Heart left ventricle (tissue), 13 donors: ENCODE data around the gene LYSET.

Source experiments
- CTCF ChIP-seq, 12 donors: fragments of 200-600 bp; sonication (generic) in 4 of 12; IDR thresholded peaks; one replicate each; pipeline versions ENCODE4 v1.5.0 to v1.8.0; 2018 to 2022; ENCODE audit warnings: antibody characterized with exemption in 12 of 12, mild to moderate bottlenecking in 5 of 12
- POLR2A ChIP-seq, 2 donors: fragments of 450-650 bp; IDR thresholded peaks; one replicate each; pipeline ENCODE4 v1.6.1; 2017; ENCODE audit warnings: antibody characterized with exemption in 2 of 2, mild to moderate bottlenecking in 2 of 2, moderate library complexity in 2 of 2
- donor health status: ischemic (EF 13 %, LVEDD 7.1; RV severe dilation, severe dysfunction).
- donor health status: DM: no; HTN: yes; CAD: no.
- donor health status: DM: no; HTN: no; CAD: no.
- donor health status: ischemic (EF 25% LVEDD 6.9; RV normal size, moderate dysfunction).
- donor health status: ischemic (EF 25% LVEDD 5.7; RV mildly dilated, moderate dysfunction).
- donor health status: ischemic (EF 35%, LVEDD 5.7; RV mildly dilated, moderate dysfunction).
- donor health status: nonischemic (EF 11% LVEDD 7.7; RV severe dilation, severe dysfunction).
- donor health status: DM: yes; HTN: yes; CAD: no.
- donor health status: PGD.
- donor health status: ischemic (EF 29% LVEDD 5.4; RV normal size, mild dysfunction).
- donor health status: nonischemic (EF 23%, LVEDD 6.1; RV moderate dilation, normal function).

- TF ChIP-seq CTCF (IDR thresholded peaks at IDR 0.05) (peak in 8 of 12 donors; percentile 9 to 39 (median 28)), POLR2A (IDR thresholded peaks at IDR 0.05) (no peak)
Observed at GRCh38 chr14:93160353-93160801, 24.7 kb upstream of the LYSET start.
